Mucosa of rectum (tissue), 2 donors: ENCODE data around the gene CAPN10.

Source experiments
- H3K27ac ChIP-seq, 2 donors: one replicate each; pipeline ENCODE4 v1.7.0; 2013; ENCODE audit warnings: inconsistent platforms in 2 of 2, low read depth in 2 of 2, low read length in 2 of 2
- H3K27me3 ChIP-seq, 2 donors: one replicate each; pipeline ENCODE4 v1.7.0; 2013; ENCODE audit warnings: low read length in 2 of 2; ENCODE audit not compliant: control insufficient read depth in 2 of 2, insufficient read depth in 2 of 2
- H3K36me3 ChIP-seq, 2 donors: one replicate each; pipeline ENCODE4 v1.7.0; 2013; ENCODE audit warnings: low read length in 2 of 2; ENCODE audit not compliant: control insufficient read depth in 2 of 2, insufficient read depth in 2 of 2
- H3K4me1 ChIP-seq, 2 donors: one replicate each; pipeline ENCODE4 v1.7.0; 2013; ENCODE audit warnings: low read length in 2 of 2, mild to moderate bottlenecking in 1 of 2; ENCODE audit not compliant: control insufficient read depth in 2 of 2, insufficient read depth in 2 of 2
- H3K4me3 ChIP-seq, 2 donors: one replicate each; pipeline ENCODE4 v1.7.0; 2013; ENCODE audit warnings: low read length in 2 of 2
- H3K9ac ChIP-seq, 2 donors: one replicate each; pipeline ENCODE4 v1.7.0; 2013; ENCODE audit warnings: low read length in 2 of 2, low read depth in 1 of 2, mild to moderate bottlenecking in 1 of 2
- H3K9me3 ChIP-seq, 2 donors: one replicate each; pipeline ENCODE4 v1.7.0; 2013; ENCODE audit warnings: low read length in 2 of 2; ENCODE audit not compliant: control insufficient read depth in 2 of 2
- donor health status: healthy.
- donor health status: Normal muscosa, but diverticular disease.

Gene CAPN10

GRCh38 chr2:240590681-240591111 lies 4.2 kb downstream of the CAPN10 start:
- Histone ChIP-seq H3K27me3 (no peaks in the 10 kb centered on the region), H3K9me3 (no peaks in the 10 kb centered on the region), H3K36me3 (peaks cover 13 to 26% of the 10 kb centered on the region in 2 donors), H3K4me1 (peaks cover 11 to 13% of the 10 kb centered on the region in 2 donors), H3K9ac (no peak overlapping the region), H3K4me3 (no peak overlapping the region), H3K27ac (no peak overlapping the region)

GRCh38 chr2:240591226-240591625 lies 4.7 kb downstream of the CAPN10 start:
- H3K27ac ChIP-seq, result no peak overlapping the region
- no peak overlapping the region for H3K9ac ChIP-seq
- H3K9me3 ChIP-seq, result no peaks in the 10 kb centered on the region
- H3K36me3 ChIP-seq, result peaks cover 16 to 28% of the 10 kb centered on the region in 2 donors
- H3K4me3 ChIP-seq, result no peak overlapping the region
- no peaks in the 10 kb centered on the region for H3K27me3 ChIP-seq
- H3K4me1 ChIP-seq, result peaks cover 10 to 12% of the 10 kb centered on the region in 2 donors

DNA sequence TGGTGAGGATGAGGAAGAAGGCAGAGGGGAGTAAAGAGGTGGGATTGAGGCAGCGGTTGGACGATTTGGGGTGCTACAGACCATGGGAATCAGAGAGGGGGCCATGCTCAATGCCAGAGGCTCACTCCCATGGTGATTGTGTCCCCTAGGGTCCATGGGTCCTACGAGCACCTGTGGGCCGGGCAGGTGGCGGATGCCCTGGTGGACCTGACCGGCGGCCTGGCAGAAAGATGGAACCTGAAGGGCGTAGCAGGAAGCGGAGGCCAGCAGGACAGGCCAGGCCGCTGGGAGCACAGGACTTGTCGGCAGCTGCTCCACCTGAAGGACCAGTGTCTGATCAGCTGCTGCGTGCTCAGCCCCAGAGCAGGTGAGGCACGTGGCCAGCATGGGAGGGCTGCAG lies 5.2 kb downstream of the CAPN10 start:
- Histone ChIP-seq H3K36me3 (peaks cover 16 to 30% of the 10 kb centered on the region in 2 donors), H3K9me3 (no peaks in the 10 kb centered on the region), H3K27me3 (no peaks in the 10 kb centered on the region), H3K9ac (no peak overlapping the region), H3K4me3 (no peak overlapping the region), H3K27ac (no peak overlapping the region), H3K4me1 (peaks cover 10 to 12% of the 10 kb centered on the region in 2 donors)

- peaks cover under 1 to 1% of the 10 kb centered on the region in 2 donors for H3K4me1 ChIP-seq
- no peak overlapping the region for H3K9ac ChIP-seq
- H3K9me3 ChIP-seq, result no peaks in the 10 kb centered on the region
- no peak overlapping the region for H3K27ac ChIP-seq
- no peak overlapping the region for H3K4me3 ChIP-seq
- H3K36me3 ChIP-seq, result peaks cover 21 to 37% of the 10 kb centered on the region in 2 donors
- H3K27me3 ChIP-seq, result no peaks in the 10 kb centered on the region
These were observed 6.6 kb downstream of the CAPN10 start for GRCh38 chr2:240593026-240593702.

- Histone ChIP-seq H3K9ac (no peak overlapping the region), H3K36me3 (peaks cover 25 to 44% of the 10 kb centered on the region in 2 donors), H3K4me1 (no peaks in the 10 kb centered on the region), H3K27ac (no peak overlapping the region), H3K9me3 (no peaks in the 10 kb centered on the region), H3K27me3 (no peaks in the 10 kb centered on the region), H3K4me3 (no peak overlapping the region)
These were observed 7.3 kb downstream of the CAPN10 start for GRCh38 chr2:240593703-240594451.

DNA sequence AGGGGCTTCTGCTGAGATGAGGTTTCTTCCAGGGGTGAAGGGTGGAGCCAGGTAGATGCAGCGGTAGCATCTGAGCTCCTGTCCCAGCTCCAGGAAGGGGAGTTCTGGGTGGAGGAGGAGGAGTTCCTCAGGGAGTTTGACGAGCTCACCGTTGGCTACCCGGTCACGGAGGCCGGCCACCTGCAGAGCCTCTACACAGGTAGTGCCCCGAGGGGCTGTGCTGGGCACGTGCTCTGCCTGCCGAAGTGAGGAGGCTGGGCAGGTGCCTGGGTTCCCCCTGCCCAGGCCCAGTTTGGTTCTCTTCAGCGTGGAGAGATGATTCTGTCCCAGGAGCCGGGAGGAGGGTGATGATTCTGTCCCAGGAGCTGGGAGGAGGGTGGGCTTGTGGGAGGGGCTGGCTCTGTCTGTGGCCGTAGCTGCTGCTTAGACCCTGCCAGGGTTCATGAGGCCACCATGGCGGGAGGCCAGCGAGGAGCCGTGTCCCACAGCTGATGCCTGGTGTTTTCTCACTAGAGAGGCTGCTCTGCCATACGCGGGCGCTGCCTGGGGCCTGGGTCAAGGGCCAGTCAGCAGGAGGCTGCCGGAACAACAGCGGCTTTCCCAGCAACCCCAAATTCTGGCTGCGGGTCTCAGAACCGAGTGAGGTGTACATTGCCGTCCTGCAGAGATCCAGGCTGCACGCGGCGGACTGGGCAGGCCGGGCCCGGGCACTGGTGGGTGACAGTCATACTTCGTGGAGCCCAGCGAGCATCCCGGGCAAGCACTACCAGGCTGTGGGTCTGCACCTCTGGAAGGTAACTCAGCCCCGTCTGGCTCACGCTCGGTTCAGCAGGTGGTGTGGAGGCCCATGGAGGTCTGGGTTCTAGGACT lies 8.2 kb downstream of the CAPN10 start:
- H3K9ac ChIP-seq, result no peak overlapping the region
- no peak overlapping the region for H3K4me3 ChIP-seq
- no peaks in the 10 kb centered on the region for H3K27me3 ChIP-seq
- H3K36me3 ChIP-seq, result peaks cover 25 to 45% of the 10 kb centered on the region in 2 donors
- no peaks in the 10 kb centered on the region for H3K4me1 ChIP-seq
- H3K27ac ChIP-seq, result no peak overlapping the region
- H3K9me3 ChIP-seq, result no peaks in the 10 kb centered on the region

DNA sequence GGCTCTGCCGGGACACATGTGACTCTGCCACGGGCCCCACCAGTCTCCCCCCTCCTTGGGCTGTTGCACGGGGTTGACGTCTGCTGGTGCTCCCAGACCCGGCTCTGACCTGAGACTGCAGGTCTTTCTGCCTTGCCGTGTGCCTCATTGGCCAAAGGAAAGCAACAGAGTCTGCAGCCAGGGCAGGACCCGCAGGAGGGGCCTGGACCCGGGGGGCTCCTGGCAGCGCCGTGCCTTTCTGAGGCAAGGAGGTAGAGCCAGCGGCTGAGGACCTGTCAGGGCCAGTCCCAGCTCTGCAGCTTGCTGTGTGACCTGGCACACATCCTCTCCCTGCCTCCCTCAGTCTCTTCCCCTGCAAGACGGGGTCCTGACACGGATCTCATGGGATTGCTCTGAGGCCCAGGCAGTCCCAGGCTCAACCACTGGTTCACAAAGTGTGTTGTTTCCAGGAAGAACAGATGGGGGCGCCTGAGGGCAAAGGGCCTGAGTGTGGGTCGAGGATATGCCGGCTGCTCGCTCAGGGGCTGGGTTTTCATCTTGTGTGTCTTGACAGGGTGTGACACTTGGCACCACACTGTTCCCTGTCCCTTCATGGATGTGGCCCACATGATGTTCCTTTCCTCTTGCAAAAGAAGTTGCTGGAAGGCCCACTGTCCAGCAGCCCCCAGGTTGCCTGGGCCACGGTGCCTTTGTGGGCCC lies 9.0 kb downstream of the CAPN10 start:
- H3K36me3 ChIP-seq, result peaks cover 22 to 42% of the 10 kb centered on the region in 2 donors
- no peak overlapping the region for H3K4me3 ChIP-seq
- no peaks in the 10 kb centered on the region for H3K27me3 ChIP-seq
- no peaks in the 10 kb centered on the region for H3K9me3 ChIP-seq
- H3K9ac ChIP-seq, result no peak overlapping the region
- no peak overlapping the region for H3K27ac ChIP-seq
- no peaks in the 10 kb centered on the region for H3K4me1 ChIP-seq

GRCh38 chr2:240596080-240596460 lies 9.5 kb downstream of the CAPN10 start:
- H3K27ac ChIP-seq, result no peak overlapping the region
- H3K4me3 ChIP-seq, result no peak overlapping the region
- no peaks in the 10 kb centered on the region for H3K9me3 ChIP-seq
- H3K9ac ChIP-seq, result no peak overlapping the region
- peaks cover 22 to 36% of the 10 kb centered on the region in 2 donors for H3K36me3 ChIP-seq
- no peaks in the 10 kb centered on the region for H3K4me1 ChIP-seq
- H3K27me3 ChIP-seq, result no peaks in the 10 kb centered on the region

DNA sequence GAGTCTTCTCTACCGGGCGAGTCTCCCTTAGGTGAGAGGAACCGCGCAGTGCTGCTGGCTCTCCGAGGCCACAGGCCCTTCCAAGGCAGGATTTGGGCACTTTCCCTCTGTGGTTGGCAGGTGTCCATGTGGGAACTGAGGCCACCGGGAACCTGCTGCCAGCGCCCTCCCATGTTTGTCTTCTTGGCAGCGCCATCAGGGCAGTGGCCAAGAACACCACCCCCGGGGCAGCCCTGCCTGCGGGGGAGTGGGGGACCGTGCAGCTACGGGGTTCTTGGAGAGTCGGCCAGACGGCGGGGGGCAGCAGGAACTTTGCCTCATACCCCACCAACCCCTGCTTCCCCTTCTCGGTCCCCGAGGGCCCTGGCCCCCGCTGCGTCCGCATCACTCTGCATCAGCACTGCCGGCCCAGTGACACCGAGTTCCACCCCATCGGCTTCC lies 10.0 kb downstream of the CAPN10 start:
- Histone ChIP-seq H3K4me3 (no peak overlapping the region), H3K4me1 (no peaks in the 10 kb centered on the region), H3K27me3 (no peaks in the 10 kb centered on the region), H3K9me3 (no peaks in the 10 kb centered on the region), H3K36me3 (peaks cover 18 to 35% of the 10 kb centered on the region in 2 donors), H3K9ac (no peak overlapping the region), H3K27ac (no peak overlapping the region)
